Smooth muscle cell (in vitro differentiated cells): ENCODE measurements around the gene PDYN. TPM values are rescaled to one million over a fixed set of nuclear protein-coding genes. Genes with fewer than 3 reads are reported as not detected.
A peak's percentile ranks its signal among the peaks of the same experiment; 100 is the strongest.

ENCODE experiments used
- DNase-seq: peaks from one replicate; lab custom pipeline; 2025; ENCODE audit not compliant: unreplicated experiment; lab: John Stamatoyannopoulos, UW
- H2AFZ ChIP-seq: fragments of 200-600 bp; sonication (generic); 2 replicates; pipeline ENCODE4 v1.6.0; 2016; ENCODE audit warnings: antibody characterized with exemption, low read depth, mild to moderate bottlenecking
- H3F3A ChIP-seq: fragments of 200-600 bp; sonication (generic); 2 replicates; pipeline ENCODE4 v1.6.0; 2017; ENCODE audit warnings: antibody characterized with exemption, low read depth
- H3K27ac ChIP-seq: fragments of 200-600 bp; sonication (generic); 2 replicates; pipeline ENCODE4 v1.5.1; 2016; ENCODE audit warnings: low read depth, mild to moderate bottlenecking
- H3K27me3 ChIP-seq: fragments of 200-600 bp; sonication (generic); 2 replicates; pipeline ENCODE4 v1.6.1; 2016; ENCODE audit warnings: low read depth, mild to moderate bottlenecking
- H3K36me3 ChIP-seq: fragments of 200-600 bp; sonication (generic); 2 replicates; pipeline ENCODE4 v1.5.1; 2016; ENCODE audit warnings: low read depth
- H3K4me1 ChIP-seq: fragments of 200-600 bp; sonication (generic); 2 replicates; pipeline ENCODE4 v1.5.1; 2016; ENCODE audit warnings: low read depth
- H3K4me2 ChIP-seq: fragments of 200-600 bp; sonication (generic); 2 replicates; pipeline ENCODE4 v1.6.0; 2016; ENCODE audit warnings: mild to moderate bottlenecking
- H3K4me3 ChIP-seq: fragments of 200-600 bp; sonication (generic); 2 replicates; pipeline ENCODE4 v1.5.1; 2016; ENCODE audit warnings: mild to moderate bottlenecking
- H3K79me2 ChIP-seq: fragments of 200-600 bp; sonication (generic); 2 replicates; pipeline ENCODE4 v1.6.0; 2016; ENCODE audit warnings: low read depth, mild to moderate bottlenecking
- H3K9ac ChIP-seq: fragments of 200-600 bp; sonication (generic); 2 replicates; pipeline ENCODE4 v1.6.0; 2016; ENCODE audit warnings: low read depth
- H3K9me3 ChIP-seq: fragments of 200-600 bp; sonication (generic); replicated peaks from 2 replicates; pipeline ENCODE4 v1.5.1; 2016; ENCODE audit warnings: low read depth
- H4K20me1 ChIP-seq: fragments of 200-600 bp; sonication (generic); 2 replicates; pipeline ENCODE4 v1.6.0; 2016; ENCODE audit warnings: low read depth
- WGBS: methylation state at CpG from one replicate; pipeline ENCODE4 v1.1.7; 2016; ENCODE audit warnings: low lambda C conversion rate; 5-methylcytosine and 5-hydroxymethylcytosine counted together
- polyA plus RNA-seq: library from polyadenylated mRNA; unstranded; fragments of >200 nt; fragmentation: Nextera tagmentation; extraction: Ambion mirVana; gene quantifications from 2 replicates; pipeline ENCODE4 v1.2.1, GENCODE V29; 2016
- total RNA-seq: library from RNA; depleted of rRNA; stranded (reverse); fragments of >200 nt; gene quantifications from 2 replicates; pipeline ENCODE4 v1.2.3, GENCODE V29; 2014
- TF ChIP-seq, protein P1 (sequence below): fragments of 200-600 bp; sonication (generic); IDR thresholded peaks from 2 replicates; pipeline ENCODE4 v1.5.1; 2017; ENCODE audit warnings: borderline replicate concordance, mild to moderate bottlenecking, antibody characterized with exemption; ENCODE audit not compliant: insufficient read depth, poor library complexity, severe bottlenecking

PDYN gene
- total and polyA plus RNA-seq, 2 experiments from 2014 or later: not detected

DNA sequence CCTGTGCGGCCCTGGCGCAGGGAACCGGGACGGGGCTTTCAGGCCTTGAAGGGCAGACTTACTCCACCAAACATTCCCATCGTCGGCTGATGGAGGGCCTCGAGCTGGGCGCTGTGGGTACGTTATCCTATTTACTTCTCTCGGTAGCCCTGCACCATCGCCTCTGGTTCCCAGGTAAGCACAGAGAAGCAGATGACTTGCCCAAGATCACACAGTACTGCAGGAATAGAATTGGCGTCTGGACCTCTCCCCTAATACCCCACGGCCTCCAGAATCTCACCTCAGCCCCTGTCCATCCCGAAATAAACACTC lies 46.4 kb downstream of the PDYN start:
- WGBS: 45% methylated on average over 14 of the region's 14 CpGs
- Histone ChIP-seq H3F3A (no peaks in the 10 kb centered on the region), H3K4me1 (peaks cover 31% of the 10 kb centered on the region), H2AFZ (no peak overlapping the region), H3K27ac (no peak overlapping the region), H3K9ac (no peak overlapping the region), H3K79me2 (no peaks in the 10 kb centered on the region), H3K27me3 (peaks cover 61% of the 10 kb centered on the region), H3K4me2 (no peak overlapping the region), H4K20me1 (no peaks in the 10 kb centered on the region), H3K4me3 (no peak overlapping the region), H3K36me3 (no peaks in the 10 kb centered on the region), H3K9me3 (no peaks in the 10 kb centered on the region)
- DNase-seq: no peak
- TF ChIP-seq, protein P1, sequence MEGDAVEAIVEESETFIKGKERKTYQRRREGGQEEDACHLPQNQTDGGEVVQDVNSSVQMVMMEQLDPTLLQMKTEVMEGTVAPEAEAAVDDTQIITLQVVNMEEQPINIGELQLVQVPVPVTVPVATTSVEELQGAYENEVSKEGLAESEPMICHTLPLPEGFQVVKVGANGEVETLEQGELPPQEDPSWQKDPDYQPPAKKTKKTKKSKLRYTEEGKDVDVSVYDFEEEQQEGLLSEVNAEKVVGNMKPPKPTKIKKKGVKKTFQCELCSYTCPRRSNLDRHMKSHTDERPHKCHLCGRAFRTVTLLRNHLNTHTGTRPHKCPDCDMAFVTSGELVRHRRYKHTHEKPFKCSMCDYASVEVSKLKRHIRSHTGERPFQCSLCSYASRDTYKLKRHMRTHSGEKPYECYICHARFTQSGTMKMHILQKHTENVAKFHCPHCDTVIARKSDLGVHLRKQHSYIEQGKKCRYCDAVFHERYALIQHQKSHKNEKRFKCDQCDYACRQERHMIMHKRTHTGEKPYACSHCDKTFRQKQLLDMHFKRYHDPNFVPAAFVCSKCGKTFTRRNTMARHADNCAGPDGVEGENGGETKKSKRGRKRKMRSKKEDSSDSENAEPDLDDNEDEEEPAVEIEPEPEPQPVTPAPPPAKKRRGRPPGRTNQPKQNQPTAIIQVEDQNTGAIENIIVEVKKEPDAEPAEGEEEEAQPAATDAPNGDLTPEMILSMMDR: no peak

DNA sequence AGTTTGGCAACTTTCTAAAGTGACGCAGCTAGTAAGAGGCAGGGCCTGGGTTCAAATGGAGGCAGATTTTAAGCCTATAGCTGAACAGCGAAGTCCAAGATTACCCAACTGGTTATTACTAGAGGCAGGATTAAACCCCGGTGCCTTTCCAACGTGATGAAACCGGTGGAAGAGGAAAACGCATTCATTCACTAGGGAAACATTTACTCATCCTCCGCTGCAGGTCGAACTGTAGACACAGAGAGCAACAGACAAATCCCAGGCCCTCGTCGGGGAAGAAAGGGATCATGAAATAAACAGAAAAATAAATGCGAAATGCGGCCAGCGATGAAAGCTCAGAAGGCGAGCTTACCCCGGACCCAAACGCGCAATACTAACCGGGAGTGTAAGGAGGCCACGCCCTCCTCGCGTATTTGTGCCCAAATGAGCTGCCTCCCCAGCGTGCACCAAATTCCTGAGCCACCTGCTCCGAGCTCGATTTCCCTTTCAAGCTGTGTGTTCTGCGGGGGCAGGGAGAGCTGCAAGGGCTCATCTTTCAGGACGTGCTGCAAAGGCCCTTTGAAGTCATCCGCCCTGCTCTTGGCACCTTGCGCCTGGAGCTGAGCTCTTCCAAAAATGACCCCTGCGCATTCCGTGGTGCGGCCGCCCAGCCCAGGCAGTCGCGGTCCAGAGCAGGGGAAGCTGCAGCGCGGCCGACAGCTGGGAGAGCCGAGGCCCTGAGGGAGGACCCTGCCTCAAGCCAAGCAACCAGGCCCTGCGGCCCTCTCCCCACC lies 46.9 kb downstream of the PDYN start:
- peaks cover 55% of the 10 kb centered on the region for H3K27me3 ChIP-seq

DNA sequence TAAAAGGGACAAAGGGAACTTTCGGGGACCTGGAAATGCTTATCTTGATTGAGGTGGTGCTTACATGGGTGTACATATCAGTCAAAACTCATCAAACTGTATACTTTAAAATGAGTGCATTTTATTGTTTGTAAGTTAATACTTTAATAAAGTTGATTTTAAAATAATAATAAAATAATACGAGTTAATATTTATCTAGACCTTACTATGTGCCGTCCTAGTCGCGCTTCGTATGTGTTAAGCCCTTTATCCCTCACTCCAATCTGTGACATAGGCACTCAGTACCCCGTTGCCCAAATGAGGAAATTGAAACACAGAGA lies 47.5 kb downstream of the PDYN start:
- no peaks in the 10 kb centered on the region for H3K79me2 ChIP-seq
- no peak for DNase-seq
- WGBS: 49% methylated on average over 7 of the region's 7 CpGs
- no peak overlapping the region for H2AFZ ChIP-seq
- no peaks in the 10 kb centered on the region for H3K36me3 ChIP-seq
- H3K4me3 ChIP-seq: peak overlapping the region; percentile 17
- no peaks in the 10 kb centered on the region for H3F3A ChIP-seq
- no peak overlapping the region for H3K27ac ChIP-seq
- peak overlapping the region; percentile 80 for H3K4me2 ChIP-seq
- peaks cover 31% of the 10 kb centered on the region for H3K4me1 ChIP-seq
- H4K20me1 ChIP-seq: no peaks in the 10 kb centered on the region
- TF ChIP-seq, protein P1: no peak
- H3K27me3 ChIP-seq: peaks cover 51% of the 10 kb centered on the region
- no peaks in the 10 kb centered on the region for H3K9me3 ChIP-seq
- no peak overlapping the region for H3K9ac ChIP-seq

More for the DNA sequence above, 46.9 kb downstream of the PDYN start:
- Histone ChIP-seq H2AFZ (no peak overlapping the region), H3K27ac (no peak overlapping the region), H3K9me3 (no peaks in the 10 kb centered on the region), H3K4me3 (peak overlapping the region; percentile 17), H3K9ac (no peak overlapping the region), H3K4me1 (peaks cover 31% of the 10 kb centered on the region), H3K36me3 (no peaks in the 10 kb centered on the region), H3K79me2 (no peaks in the 10 kb centered on the region), H4K20me1 (no peaks in the 10 kb centered on the region), H3K4me2 (peak overlapping the region; percentile 80), H3F3A (no peaks in the 10 kb centered on the region)
- no peak for DNase-seq
- 5% methylated on average over 39 of the region's 39 CpGs for WGBS
- TF ChIP-seq, protein P1: no peak

DNA sequence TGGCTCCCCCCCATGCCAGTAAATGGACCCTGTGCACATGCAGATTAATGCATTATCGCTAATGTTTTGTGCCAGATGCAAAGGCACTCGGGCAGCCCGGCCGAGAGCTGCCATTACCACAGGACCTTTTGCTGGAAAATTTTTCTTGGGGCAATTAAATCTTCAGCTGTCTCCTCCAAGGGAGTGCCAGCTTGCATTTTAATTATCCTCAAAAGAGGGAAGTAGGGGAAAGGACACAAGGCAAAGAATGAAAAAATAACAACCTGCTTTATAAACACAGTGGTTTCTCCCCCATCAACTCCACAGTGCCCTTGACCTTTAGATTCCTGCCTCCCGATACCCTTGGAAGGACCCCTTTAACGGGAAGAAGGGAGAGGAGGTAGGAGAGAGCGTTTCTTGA lies 48.2 kb downstream of the PDYN start:
- WGBS: 87% methylated on average over 7 of the region's 7 CpGs
- no peak for DNase-seq
- Histone ChIP-seq H3K36me3 (no peaks in the 10 kb centered on the region), H2AFZ (no peak overlapping the region), H3K9me3 (no peaks in the 10 kb centered on the region), H3K4me1 (peaks cover 24% of the 10 kb centered on the region), H3K4me3 (no peak overlapping the region), H4K20me1 (no peaks in the 10 kb centered on the region), H3K4me2 (no peak overlapping the region), H3K79me2 (no peaks in the 10 kb centered on the region), H3K27ac (no peak overlapping the region), H3K27me3 (peaks cover 51% of the 10 kb centered on the region), H3K9ac (no peak overlapping the region), H3F3A (no peaks in the 10 kb centered on the region)
- TF ChIP-seq, protein P1: no peak
